SK-N-SH (cell line): Measurements from ENCODE around the gene CHMP6. TPM values are rescaled to one million over a fixed set of nuclear protein-coding genes. Genes with fewer than 3 reads are reported as not detected.

ENCODE experiments used
- CTCF ChIA-PET: fragments of 300-600, 350-600 bp; formaldehyde crosslinking; extraction: SDS; loops from one replicate; lab custom pipeline; 2021; lab: Yijun Ruan, JAX
- POLR2A ChIA-PET: fragments of 350-600 bp; sonication (Branson Sonifier 250); formaldehyde crosslinking; extraction: SDS; loops from one replicate; lab custom pipeline; 2020; ENCODE audit warnings: antibody characterized with exemption, inconsistent platforms; lab: Yijun Ruan, JAX
- DNase-seq: peaks from one replicate; pipeline ENCODE4 v3.0.0; 2012
- H2AFZ ChIP-seq: fragments of 200-600 bp; sonication (generic); 2 replicates; pipeline ENCODE4 v1.8.1; 2016; ENCODE audit warnings: antibody characterized with exemption, mild to moderate bottlenecking, low read depth
- H3F3A ChIP-seq: fragments of 200-600 bp; sonication (generic); replicated peaks from 2 replicates; pipeline ENCODE3; 2016; ENCODE audit warnings: antibody characterized with exemption, mild to moderate bottlenecking; ENCODE audit not compliant: insufficient read depth
- H3K27ac ChIP-seq, 2 experiments: fragments of 200-500 bp in 1 of 2; fragments of 200-600 bp in 1 of 2; sonication (Bioruptor generic) in 1 of 2; sonication (generic), shearing (Covaris generic) in 1 of 2; 2 replicates each; pipeline versions ENCODE4 v1.5.1 to v1.6.1; 2014 to 2016; ENCODE audit warnings: low read depth in 2 of 2, inconsistent platforms in 1 of 2, low read length in 1 of 2, mild to moderate bottlenecking in 1 of 2, mixed read lengths in 1 of 2
- H3K27me3 ChIP-seq: fragments of 200-600 bp; sonication (generic), shearing (Covaris generic); 2 replicates; pipeline ENCODE4 v1.6.1; 2016; ENCODE audit warnings: mixed run types; ENCODE audit not compliant: insufficient read depth
- H3K36me3 ChIP-seq, 2 experiments: fragments of 200-500 bp in 1 of 2; fragments of 200-600 bp in 1 of 2; sonication (Bioruptor generic) in 1 of 2; sonication (generic) in 1 of 2; replicated peaks in 1 of 2; 2 replicates each; pipeline versions ENCODE3 to v1.5.1; 2014 to 2016; ENCODE audit warnings: low read length in 1 of 2, mild to moderate bottlenecking in 1 of 2; ENCODE audit not compliant: insufficient read depth in 2 of 2, control insufficient read depth in 1 of 2
- H3K4me1 ChIP-seq, 2 experiments: fragments of 200-500 bp in 1 of 2; fragments of 200-600 bp in 1 of 2; sonication (Bioruptor generic) in 1 of 2; sonication (generic), shearing (Covaris generic) in 1 of 2; 2 replicates each; pipeline versions ENCODE4 v1.5.1 to v1.6.1; 2014 to 2016; ENCODE audit warnings: low read depth in 1 of 2, low read length in 1 of 2, mixed run types in 1 of 2; ENCODE audit not compliant: insufficient read depth in 2 of 2, control insufficient read depth in 1 of 2
- H3K4me2 ChIP-seq: fragments of 200-600 bp; sonication (generic), shearing (Covaris generic); 2 replicates; pipeline ENCODE4 v1.6.1; 2017; ENCODE audit warnings: mixed run types
- H3K4me3 ChIP-seq, 2 experiments: fragments of 200-500 bp in 1 of 2; fragments of 200-600 bp in 1 of 2; sonication (Bioruptor generic) in 1 of 2; sonication (generic), shearing (Covaris generic) in 1 of 2; 2 replicates each; pipeline versions ENCODE4 v1.5.1 to v1.8.1; 2014 to 2016; ENCODE audit warnings: low read depth in 2 of 2, inconsistent platforms in 1 of 2, low read length in 1 of 2, mild to moderate bottlenecking in 1 of 2, mixed read lengths in 1 of 2, moderate library complexity in 1 of 2
- H3K79me2 ChIP-seq: fragments of 200-600 bp; sonication (generic); 2 replicates; pipeline ENCODE4 v1.8.1; 2017; ENCODE audit warnings: mild to moderate bottlenecking; ENCODE audit not compliant: insufficient read depth
- H3K9ac ChIP-seq: fragments of 200-600 bp; sonication (generic); 2 replicates; pipeline ENCODE4 v1.6.1; 2017; ENCODE audit warnings: mixed run types
- H3K9me2 ChIP-seq: fragments of 200-600 bp; sonication (generic); 2 replicates; pipeline ENCODE4 v1.6.1; 2017; ENCODE audit warnings: mixed run types
- H3K9me3 ChIP-seq: fragments of 200-600 bp; sonication (generic); 2 replicates; pipeline ENCODE4 v1.6.1; 2017; ENCODE audit warnings: mixed run types, mild to moderate bottlenecking, moderate library complexity
- H4K20me1 ChIP-seq: fragments of 200-600 bp; sonication (generic); 2 replicates; pipeline ENCODE4 v1.6.1; 2017; ENCODE audit warnings: mild to moderate bottlenecking, mixed run types; ENCODE audit not compliant: insufficient read depth
- CTCF ChIP-seq: fragments of 200-600 bp; sonication (generic); IDR thresholded peaks from 2 replicates; pipeline ENCODE4 v1.6.1; 2017; ENCODE audit warnings: antibody characterized with exemption, mild to moderate bottlenecking, moderate library complexity
- ELF1 ChIP-seq: IDR thresholded peaks from 2 replicates; pipeline ENCODE4 v1.4.0; 2012
- FOSL2 ChIP-seq: IDR thresholded peaks from 2 replicates; pipeline ENCODE4 v1.4.0; 2012; ENCODE audit warnings: low read depth, mild to moderate bottlenecking, moderate library complexity, borderline replicate concordance
- FOXJ3 ChIP-seq: sonication (generic); formaldehyde crosslinking; IDR thresholded peaks from 2 replicates; pipeline ENCODE4 v1.5.1; 2020; ENCODE audit warnings: mild to moderate bottlenecking, missing genetic modification reagents
- FOXM1 ChIP-seq: IDR thresholded peaks from 2 replicates; pipeline ENCODE4 v1.4.0; 2012; ENCODE audit warnings: low read depth, mild to moderate bottlenecking
- GABPA ChIP-seq: IDR thresholded peaks from 2 replicates; pipeline ENCODE4 v1.4.0; 2012; ENCODE audit warnings: low read depth, mild to moderate bottlenecking
- IRF3 ChIP-seq: fragments of 150-350 bp; IDR thresholded peaks from 2 replicates; pipeline ENCODE4 v1.6.1; 2016; ENCODE audit warnings: mild to moderate bottlenecking, low read depth, low read length
- JUND ChIP-seq: IDR thresholded peaks from 2 replicates; pipeline ENCODE4 v1.4.0; 2012
- MEF2A ChIP-seq: IDR thresholded peaks from 2 replicates; pipeline ENCODE4 v1.4.0; 2012; ENCODE audit warnings: low read depth, borderline replicate concordance
- MXI1 ChIP-seq: IDR thresholded peaks from 2 replicates; pipeline ENCODE4 v1.6.1; 2012; ENCODE audit warnings: mild to moderate bottlenecking, low read depth, low read length, improper control_type of control experiment
- NFIC ChIP-seq: IDR thresholded peaks from 2 replicates; pipeline ENCODE4 v1.4.0; 2012; ENCODE audit warnings: borderline replicate concordance
- POLR2AphosphoS5 ChIP-seq: IDR thresholded peaks from 2 replicates; pipeline ENCODE4 v1.6.1; 2012; ENCODE audit warnings: low read depth, low read length
- RAD21 ChIP-seq: IDR thresholded peaks from 2 replicates; pipeline ENCODE4 v1.6.1; 2012; ENCODE audit warnings: mild to moderate bottlenecking, low read length
- RCOR1 ChIP-seq: fragments of 150-350 bp; IDR thresholded peaks from 2 replicates; pipeline ENCODE4 v1.6.1; 2017; ENCODE audit warnings: antibody characterized with exemption, low read length
- REST ChIP-seq: IDR thresholded peaks from 2 replicates; pipeline ENCODE4 v1.6.1; 2012; ENCODE audit warnings: mild to moderate bottlenecking, low read depth, low read length, moderate library complexity
- SIN3A ChIP-seq: IDR thresholded peaks from 2 replicates; pipeline ENCODE4 v1.6.1; 2012; ENCODE audit warnings: low read depth, mild to moderate bottlenecking, low read length, moderate library complexity, borderline replicate concordance
- TAF1 ChIP-seq: IDR thresholded peaks from 2 replicates; pipeline ENCODE4 v1.6.1; 2012; ENCODE audit warnings: low read depth, mild to moderate bottlenecking, low read length, moderate library complexity, borderline replicate concordance
- TCF12 ChIP-seq: IDR thresholded peaks from 2 replicates; pipeline ENCODE4 v1.4.0; 2012
- USF1 ChIP-seq: IDR thresholded peaks from 2 replicates; pipeline ENCODE4 v1.4.0; 2012; ENCODE audit warnings: low read depth, borderline replicate concordance
- USF2 ChIP-seq: fragments of 150-350 bp; IDR thresholded peaks from 2 replicates; pipeline ENCODE4 v1.6.1; 2017; ENCODE audit warnings: antibody characterized with exemption, low read length, low read depth, borderline replicate concordance
- ZBTB33 ChIP-seq: IDR thresholded peaks from 2 replicates; pipeline ENCODE4 v1.4.0; 2012; ENCODE audit warnings: low read depth, borderline replicate concordance
- WGBS: methylation state at CpG from one replicate; pipeline ENCODE4 v1.1.6; 2017; ENCODE audit warnings: low lambda C conversion rate; 5-methylcytosine and 5-hydroxymethylcytosine counted together
- polyA plus RNA-seq, 3 experiments: library from polyadenylated mRNA; depleted of rRNA; stranded (reverse); fragments of >200 nt; gene quantifications; 2 replicates each; pipeline ENCODE4 v1.2.3, GENCODE V29; 2012

CHMP6 gene
- polyA plus RNA-seq, 1 of the 3 experiments (the other 2 are of a cell fraction), result 44.1 TPM

- no peak for TF ChIP-seq IRF3
- no peak for TF ChIP-seq FOXJ3
- TF ChIP-seq TCF12, result no peak
- TF ChIP-seq MXI1, result no peak
Measured at GRCh38 chr17:81025741-81026129, 34.1 kb downstream of the CHMP6 start (continued).

- peaks cover 0 to 24% of the 10 kb centered on the region in 2 experiments; a peak in 1 of 4 replicates for H3K4me1 ChIP-seq
- H3K9me3 ChIP-seq, result no peaks in the 10 kb centered on the region
- CTCF ChIA-PET, result interaction anchor here (1.1 to 19.0 kb wide), 13 partner anchors 11 to 108 kb away, joined by 3 to 668 read pairs (median 8); no protein-coding TSS in a partner anchor
- no peak overlapping the region for H3K27ac ChIP-seq
- 67% methylated on average over 31 of the region's 31 CpGs for WGBS
- peaks cover 0 to 4% of the 10 kb centered on the region in 2 experiments for H3K36me3 ChIP-seq
- no peak overlapping the region for H2AFZ ChIP-seq
- H3K9me2 ChIP-seq, result no peaks in the 10 kb centered on the region
- H3K4me3 ChIP-seq, result no peak overlapping the region
- no peaks in the 10 kb centered on the region for H3K79me2 ChIP-seq
- POLR2A ChIA-PET, result interaction anchor here (1.5 kb wide), 1 partner anchor 9 kb away, joined by 3 read pairs; the partner anchor contains the start of gene BAIAP2
- peak overlapping the region; percentile 45 for H3K4me2 ChIP-seq
- H3K9ac ChIP-seq, result no peak overlapping the region
- DNase-seq, result peak; percentile 58
- H3F3A ChIP-seq, result peaks cover 3% of the 10 kb centered on the region
- H3K27me3 ChIP-seq, result peaks cover 25% of the 10 kb centered on the region
- no peaks in the 10 kb centered on the region; the same call in 1 of the 2 replicates for H4K20me1 ChIP-seq
- TF ChIP-seq FOXM1, result no peak
- TF ChIP-seq MEF2A, result no peak
- TF ChIP-seq SIN3A, result no peak
- TF ChIP-seq USF1, result no peak
- TF ChIP-seq CTCF, result no peak
- no peak for TF ChIP-seq REST
- TF ChIP-seq RCOR1, result no peak
- no peak for TF ChIP-seq TCF12
- no peak for TF ChIP-seq ELF1
- TF ChIP-seq JUND, result no peak
- TF ChIP-seq POLR2AphosphoS5, result no peak
- TF ChIP-seq GABPA, result no peak
- no peak for TF ChIP-seq FOSL2
- no peak for TF ChIP-seq RAD21
- TF ChIP-seq TAF1, result no peak
- TF ChIP-seq ZBTB33, result no peak
- no peak for TF ChIP-seq USF2
- no peak for TF ChIP-seq NFIC
Measured at GRCh38 chr17:81026266-81027036, 34.8 kb downstream of the CHMP6 start.
